Lower leg skin (tissue), 4 donors: ENCODE data around the gene ST7. TPM values are rescaled to one million over a fixed set of nuclear protein-coding genes. Genes with fewer than 3 reads are reported as not detected.

Source experiments
- DNase-seq, 2 donors: peaks; one replicate each; pipeline ENCODE4 v3.0.0-alpha.2; 2019; ENCODE audit warnings: low spot score in 2 of 2
- H3K4me3 ChIP-seq: fragments of 200-600 bp; sonication (generic); 2 replicates; pipeline ENCODE4 v1.5.1; 2017; ENCODE audit warnings: mild to moderate bottlenecking, low read depth; ENCODE audit not compliant: poor library complexity, severe bottlenecking
- POLR2A ChIP-seq, 2 donors: fragments of 450-650 bp; IDR thresholded peaks; one replicate each; pipeline ENCODE4 v1.6.1; 2016 to 2017; ENCODE audit warnings: antibody characterized with exemption in 2 of 2, mild to moderate bottlenecking in 1 of 2, moderate library complexity in 1 of 2
- WGBS, 2 donors: methylation state at CpG; one replicate each; pipeline ENCODE4 v1.1.5; 2018; 5-methylcytosine and 5-hydroxymethylcytosine counted together
- intact Hi-C: fragments of 100-400 bp; cut with DNase I; formaldehyde crosslinking; loops from one replicate; pipeline ENCODE4 v1.15.0; 2023; ENCODE audit warnings: low total_unique reads
- microRNA-seq, 2 donors: library from miRNA; unstranded; fragments of <30 nt; microRNA quantifications; one replicate each; pipeline ENCODE4, GENCODE V29; 2016; ENCODE audit warnings: borderline replicate concordance in 2 of 2, borderline number of aligned reads in 1 of 2
- total RNA-seq, 4 donors: library from RNA; depleted of rRNA; stranded (reverse); fragments of >200 nt; gene quantifications; one replicate each; pipeline ENCODE4 v1.1.0, GENCODE V29; 2016
- TF ChIP-seq, protein P1 (sequence below), 3 donors: fragments of 450-650 bp; IDR thresholded peaks; one replicate each; pipeline ENCODE4 v1.5.1; 2016; ENCODE audit warnings: antibody characterized with exemption in 3 of 3, mild to moderate bottlenecking in 3 of 3, moderate library complexity in 2 of 3

ST7 gene
- total RNA-seq, 4 donors from 2014 or later = 10.8 to 17.1 (median 11.4) TPM

- DNase-seq = no peak
- TF ChIP-seq, protein P1, sequence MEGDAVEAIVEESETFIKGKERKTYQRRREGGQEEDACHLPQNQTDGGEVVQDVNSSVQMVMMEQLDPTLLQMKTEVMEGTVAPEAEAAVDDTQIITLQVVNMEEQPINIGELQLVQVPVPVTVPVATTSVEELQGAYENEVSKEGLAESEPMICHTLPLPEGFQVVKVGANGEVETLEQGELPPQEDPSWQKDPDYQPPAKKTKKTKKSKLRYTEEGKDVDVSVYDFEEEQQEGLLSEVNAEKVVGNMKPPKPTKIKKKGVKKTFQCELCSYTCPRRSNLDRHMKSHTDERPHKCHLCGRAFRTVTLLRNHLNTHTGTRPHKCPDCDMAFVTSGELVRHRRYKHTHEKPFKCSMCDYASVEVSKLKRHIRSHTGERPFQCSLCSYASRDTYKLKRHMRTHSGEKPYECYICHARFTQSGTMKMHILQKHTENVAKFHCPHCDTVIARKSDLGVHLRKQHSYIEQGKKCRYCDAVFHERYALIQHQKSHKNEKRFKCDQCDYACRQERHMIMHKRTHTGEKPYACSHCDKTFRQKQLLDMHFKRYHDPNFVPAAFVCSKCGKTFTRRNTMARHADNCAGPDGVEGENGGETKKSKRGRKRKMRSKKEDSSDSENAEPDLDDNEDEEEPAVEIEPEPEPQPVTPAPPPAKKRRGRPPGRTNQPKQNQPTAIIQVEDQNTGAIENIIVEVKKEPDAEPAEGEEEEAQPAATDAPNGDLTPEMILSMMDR (IDR thresholded peaks at IDR 0.05) = no peak
- no peak for TF ChIP-seq POLR2A (IDR thresholded peaks at IDR 0.05)
- intact Hi-C loops = no loop called here
- no peak overlapping the region for H3K4me3 ChIP-seq
- 94 to 98% methylated on average over 2 of the region's 2 CpGs for WGBS, 2 donors
Observed at GRCh38 chr7:117279203-117279602, 325.9 kb downstream of the ST7 start.

Small RNAs within 50 kb of the gene (microRNA-seq; reads per million reads assigned to microRNA genes)
- gene MIR6132 = 0 to 0.68 reads per million in 2 donors

Other genes with a start within 250 kb of the ST7 start
- 10 to 100 TPM; 45.0 to 61.2 (median 52.5) TPM for gene CAPZA2, start 90.9 kb upstream of the ST7 start, total RNA-seq